Mucosa of stomach (tissue), 1 donor: ENCODE measurements around the gene TUT4.
"Not testable (repeated sequence)": the region's sequence is repeated elsewhere in the genome, so short reads cannot be mapped to it uniquely, and the experiment has no call there.

Experiments used
- H3K27me3 ChIP-seq: one replicate; pipeline ENCODE4 v1.7.0; 2013; ENCODE audit warnings: mild to moderate bottlenecking, low read length; ENCODE audit not compliant: control insufficient read depth, insufficient read depth
- H3K36me3 ChIP-seq: one replicate; pipeline ENCODE4 v1.7.0; 2013; ENCODE audit warnings: low read length; ENCODE audit not compliant: control insufficient read depth, insufficient read depth
- H3K4me1 ChIP-seq: one replicate; pipeline ENCODE4 v1.7.0; 2013; ENCODE audit warnings: mild to moderate bottlenecking, low read length; ENCODE audit not compliant: control insufficient read depth, insufficient read depth
- H3K4me3 ChIP-seq: one replicate; pipeline ENCODE4 v1.7.0; 2013; ENCODE audit warnings: low read length
- H3K9ac ChIP-seq: one replicate; pipeline ENCODE4 v1.7.0; 2013; ENCODE audit warnings: mild to moderate bottlenecking, low read length, moderate library complexity
- H3K9me3 ChIP-seq: one replicate; pipeline ENCODE4 v1.7.0; 2013; ENCODE audit warnings: mild to moderate bottlenecking, low read length, moderate library complexity; ENCODE audit not compliant: control insufficient read depth
- donor health status: Pancreatic carcinoma.

TUT4 gene

GRCh38 chr1:52588535-52588934 lies 35.6 kb upstream of the TUT4 start:
- Histone ChIP-seq H3K9ac (no peak overlapping the region), H3K27me3 (no peaks in the 10 kb centered on the region), H3K9me3 (no peaks in the 10 kb centered on the region), H3K36me3 (no peaks in the 10 kb centered on the region), H3K4me3 (no peak overlapping the region), H3K4me1 (no peaks in the 10 kb centered on the region)

- Histone ChIP-seq H3K4me1 (no peaks in the 10 kb centered on the region), H3K4me3 (no peak overlapping the region), H3K36me3 (no peaks in the 10 kb centered on the region), H3K27me3 (no peaks in the 10 kb centered on the region), H3K9ac (no peak overlapping the region), H3K9me3 (no peaks in the 10 kb centered on the region)
Measured at GRCh38 chr1:52588027-52588426, 35.1 kb upstream of the TUT4 start.

- H3K9me3 ChIP-seq = no peaks in the 10 kb centered on the region
Measured at GRCh38 chr1:52585474-52585873, 32.6 kb upstream of the TUT4 start.

GRCh38 chr1:52582116-52582696 lies 29.3 kb upstream of the TUT4 start:
- Histone ChIP-seq H3K36me3 (no peaks in the 10 kb centered on the region), H3K4me1 (no peaks in the 10 kb centered on the region)

More at GRCh38 chr1:52585474-52585873, 32.6 kb upstream of the TUT4 start:
- no peaks in the 10 kb centered on the region for H3K27me3 ChIP-seq
- no peak overlapping the region for H3K9ac ChIP-seq
- H3K4me1 ChIP-seq = no peaks in the 10 kb centered on the region
- no peaks in the 10 kb centered on the region for H3K36me3 ChIP-seq
- no peak overlapping the region for H3K4me3 ChIP-seq

GRCh38 chr1:52580283-52580682 lies 27.4 kb upstream of the TUT4 start:
- Histone ChIP-seq H3K9ac (no peak overlapping the region), H3K27me3 (no peaks in the 10 kb centered on the region), H3K4me1 (no peaks in the 10 kb centered on the region), H3K36me3 (no peaks in the 10 kb centered on the region), H3K4me3 (no peak overlapping the region), H3K9me3 (no peaks in the 10 kb centered on the region)

More at GRCh38 chr1:52582116-52582696, 29.3 kb upstream of the TUT4 start:
- Histone ChIP-seq H3K9ac (no peak overlapping the region), H3K9me3 (no peaks in the 10 kb centered on the region), H3K27me3 (no peaks in the 10 kb centered on the region), H3K4me3 (no peak overlapping the region)

- H3K27me3 ChIP-seq = no peaks in the 10 kb centered on the region
- no peaks in the 10 kb centered on the region for H3K4me1 ChIP-seq
Measured at GRCh38 chr1:52579415-52579814, 26.5 kb upstream of the TUT4 start.

GRCh38 chr1:52578066-52578465 lies 25.2 kb upstream of the TUT4 start:
- not testable (repeated sequence) for H3K4me3 ChIP-seq, H3K27me3 ChIP-seq, H3K4me1 ChIP-seq, H3K9ac ChIP-seq, H3K36me3 ChIP-seq, H3K9me3 ChIP-seq

More at GRCh38 chr1:52579415-52579814, 26.5 kb upstream of the TUT4 start:
- H3K9ac ChIP-seq = no peak overlapping the region
- H3K4me3 ChIP-seq = no peak overlapping the region
- no peaks in the 10 kb centered on the region for H3K36me3 ChIP-seq
- no peaks in the 10 kb centered on the region for H3K9me3 ChIP-seq

GRCh38 chr1:52576074-52576473 lies 23.2 kb upstream of the TUT4 start:
- Histone ChIP-seq H3K9ac (no peak overlapping the region), H3K4me1 (no peaks in the 10 kb centered on the region), H3K27me3 (no peaks in the 10 kb centered on the region), H3K36me3 (no peaks in the 10 kb centered on the region), H3K9me3 (no peaks in the 10 kb centered on the region), H3K4me3 (no peak overlapping the region)

GRCh38 chr1:52574594-52574993 lies 21.7 kb upstream of the TUT4 start:
- Histone ChIP-seq H3K4me3 (no peak overlapping the region), H3K36me3 (no peaks in the 10 kb centered on the region), H3K9me3 (no peaks in the 10 kb centered on the region), H3K4me1 (no peaks in the 10 kb centered on the region), H3K9ac (no peak overlapping the region), H3K27me3 (no peaks in the 10 kb centered on the region)

- Histone ChIP-seq H3K4me1 (no peaks in the 10 kb centered on the region), H3K9me3 (no peaks in the 10 kb centered on the region), H3K36me3 (no peaks in the 10 kb centered on the region), H3K4me3 (no peak overlapping the region), H3K9ac (no peak overlapping the region), H3K27me3 (no peaks in the 10 kb centered on the region)
Measured at GRCh38 chr1:52572387-52572786, 19.5 kb upstream of the TUT4 start.

GRCh38 chr1:52571783-52572182 lies 18.9 kb upstream of the TUT4 start:
- Histone ChIP-seq H3K36me3 (no peaks in the 10 kb centered on the region), H3K9me3 (no peaks in the 10 kb centered on the region), H3K27me3 (no peaks in the 10 kb centered on the region), H3K9ac (no peak overlapping the region), H3K4me3 (no peak overlapping the region), H3K4me1 (no peaks in the 10 kb centered on the region)

GRCh38 chr1:52569449-52570210 lies 16.7 kb upstream of the TUT4 start:
- H3K4me3 ChIP-seq = no peak overlapping the region
- H3K36me3 ChIP-seq = no peaks in the 10 kb centered on the region
- no peak overlapping the region for H3K9ac ChIP-seq
- H3K4me1 ChIP-seq = no peaks in the 10 kb centered on the region
- H3K9me3 ChIP-seq = no peaks in the 10 kb centered on the region
- H3K27me3 ChIP-seq = no peaks in the 10 kb centered on the region
